Measurements from ENCODE around the gene RSAD1.

The RSAD1 gene

DNA sequence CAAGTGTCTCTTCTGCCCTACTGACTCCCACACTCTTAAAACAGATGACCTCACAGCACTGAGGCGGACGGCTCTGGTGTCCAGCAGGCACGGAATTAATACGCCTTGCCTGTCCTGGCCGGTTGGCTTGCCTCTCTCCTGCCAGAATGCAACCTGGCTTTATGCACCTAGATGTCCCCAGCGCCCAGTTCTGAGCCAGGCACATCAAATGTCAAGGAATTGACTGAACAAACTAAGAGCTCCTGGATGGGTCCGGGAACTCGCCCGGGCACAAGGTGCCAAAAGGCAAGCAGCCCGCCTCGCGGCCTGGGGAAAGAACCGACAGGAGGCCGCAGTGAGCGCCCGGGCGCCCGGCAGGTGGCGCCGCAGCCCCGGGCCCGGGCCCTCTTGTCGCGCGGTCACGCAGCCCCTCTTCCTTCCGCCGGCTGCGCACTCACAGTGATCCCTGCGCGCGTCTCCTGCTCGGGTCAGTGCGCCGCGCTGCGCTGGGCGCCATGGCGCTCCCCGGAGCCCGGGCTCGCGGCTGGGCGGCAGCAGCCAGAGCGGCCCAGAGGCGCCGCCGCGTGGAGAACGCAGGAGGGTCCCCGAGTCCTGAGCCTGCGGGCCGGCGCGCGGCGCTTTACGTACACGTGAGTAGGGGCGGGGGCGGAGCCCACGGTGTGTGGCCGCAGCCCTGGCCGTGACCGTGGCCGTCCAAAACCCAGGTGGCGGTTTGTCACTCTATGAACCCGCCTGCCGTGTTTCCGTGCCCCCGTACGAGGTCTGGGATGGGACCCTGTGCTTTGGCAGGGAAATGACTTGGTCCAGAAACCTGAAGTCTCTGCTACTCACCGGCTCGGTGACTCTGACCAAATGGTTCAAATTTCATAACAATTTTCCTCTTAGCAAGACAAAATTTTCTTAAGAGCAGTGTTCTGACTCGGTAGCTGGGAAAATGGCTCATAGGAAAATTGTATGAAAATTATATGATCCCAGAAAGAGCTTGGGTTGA lies at the start of gene RSAD1:
RSAD1 (plus strand) TSS at position 470 of the 991 bp plus-strand sequence; CDS start at position 495, 25 bp downstream.
- DNase-seq, result peak; percentile 57 to 75

- DNase-seq, result no peak
Observed at GRCh38 chr17:50429793-50430192, 48.9 kb upstream of the RSAD1 start.

- DNase-seq, result no peak
Observed at GRCh38 chr17:50430821-50431618, 47.6 kb upstream of the RSAD1 start.

DNA sequence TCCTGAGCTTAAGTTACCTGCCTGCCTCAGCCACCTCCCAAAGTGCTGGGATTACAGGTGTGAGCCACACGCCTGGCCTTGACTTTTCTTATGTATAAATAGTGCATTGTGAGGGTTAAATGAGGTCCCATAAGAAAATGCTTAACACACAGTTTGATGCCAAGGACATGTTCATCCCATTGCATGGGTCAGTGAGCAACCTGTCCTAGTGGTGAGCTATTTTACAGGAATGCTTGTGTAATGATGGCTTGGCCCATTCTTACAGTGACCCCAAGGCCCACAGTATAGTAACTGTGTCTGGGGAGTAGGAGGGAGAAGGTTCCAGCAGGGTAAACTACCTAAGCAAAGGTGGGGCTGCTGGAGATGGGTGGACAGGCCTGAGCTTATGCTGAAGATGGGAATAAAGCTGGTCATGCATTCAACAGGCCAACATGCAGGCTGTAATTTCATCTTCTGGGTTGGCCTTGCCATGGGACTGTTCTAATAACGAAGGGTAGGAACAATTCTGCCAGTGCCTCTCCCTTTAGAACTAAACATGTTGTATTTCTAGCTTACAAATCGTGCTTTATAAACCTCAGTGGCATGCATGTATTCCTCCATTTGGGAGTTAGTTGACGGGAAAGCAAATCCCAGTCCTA lies 46.4 kb upstream of the RSAD1 start:
- no peak for DNase-seq

DNA sequence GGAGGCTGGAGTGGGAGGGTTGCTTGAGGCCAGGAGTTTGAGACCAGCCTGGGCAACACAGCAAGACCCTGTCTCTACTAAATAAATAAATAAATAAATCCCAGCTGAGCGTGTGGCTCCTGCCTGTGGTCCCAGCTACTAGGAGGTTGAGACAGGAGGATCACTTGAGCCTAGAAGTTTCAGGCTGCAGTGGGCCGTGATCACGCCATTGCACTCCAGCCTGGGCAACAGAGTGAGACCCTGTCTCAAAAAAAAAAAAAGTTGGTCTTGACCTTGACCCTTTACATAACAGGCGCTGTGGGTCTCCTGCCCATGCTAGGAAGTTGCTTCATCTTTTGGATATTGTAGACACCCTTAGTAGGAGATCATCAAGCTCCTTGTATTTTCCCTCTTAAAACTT lies 41.3 kb upstream of the RSAD1 start:
- no peak for DNase-seq

DNA sequence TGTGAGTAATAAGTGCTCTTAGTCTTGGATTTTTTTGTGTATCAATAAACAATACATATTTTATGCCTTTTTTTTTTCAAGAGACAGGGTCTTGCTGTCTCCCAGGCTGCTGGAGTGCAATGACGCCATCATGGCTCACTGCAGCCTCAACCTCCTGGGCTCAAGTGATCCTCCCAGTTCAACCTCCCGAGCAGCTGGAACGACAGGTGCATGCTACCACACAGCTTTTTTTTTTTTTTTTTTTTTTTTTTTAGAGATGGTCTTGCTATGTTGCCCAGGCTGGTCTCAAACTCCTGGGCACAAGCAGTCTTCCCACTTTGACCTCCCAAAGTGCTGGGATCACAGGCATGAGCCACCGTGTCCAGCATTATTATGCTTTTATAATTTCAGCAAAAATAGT lies 39.7 kb upstream of the RSAD1 start:
- no peak for DNase-seq

- no peak for DNase-seq
Observed at GRCh38 chr17:50440172-50440837, 38.4 kb upstream of the RSAD1 start.

GRCh38 chr17:50440838-50441829 lies 37.5 kb upstream of the RSAD1 start:
- no peak for DNase-seq

- DNase-seq, result no peak
Observed at GRCh38 chr17:50443505-50443974, 35.1 kb upstream of the RSAD1 start.

GRCh38 chr17:50444841-50445715 lies 33.6 kb upstream of the RSAD1 start:
- no peak for DNase-seq

- DNase-seq, result no peak
Observed at GRCh38 chr17:50445730-50446325, 32.8 kb upstream of the RSAD1 start.

- DNase-seq, result no peak
Observed at GRCh38 chr17:50447870-50448595, 30.6 kb upstream of the RSAD1 start.

GRCh38 chr17:50448643-50449042 lies 30.0 kb upstream of the RSAD1 start:
- no peak for DNase-seq

DNA sequence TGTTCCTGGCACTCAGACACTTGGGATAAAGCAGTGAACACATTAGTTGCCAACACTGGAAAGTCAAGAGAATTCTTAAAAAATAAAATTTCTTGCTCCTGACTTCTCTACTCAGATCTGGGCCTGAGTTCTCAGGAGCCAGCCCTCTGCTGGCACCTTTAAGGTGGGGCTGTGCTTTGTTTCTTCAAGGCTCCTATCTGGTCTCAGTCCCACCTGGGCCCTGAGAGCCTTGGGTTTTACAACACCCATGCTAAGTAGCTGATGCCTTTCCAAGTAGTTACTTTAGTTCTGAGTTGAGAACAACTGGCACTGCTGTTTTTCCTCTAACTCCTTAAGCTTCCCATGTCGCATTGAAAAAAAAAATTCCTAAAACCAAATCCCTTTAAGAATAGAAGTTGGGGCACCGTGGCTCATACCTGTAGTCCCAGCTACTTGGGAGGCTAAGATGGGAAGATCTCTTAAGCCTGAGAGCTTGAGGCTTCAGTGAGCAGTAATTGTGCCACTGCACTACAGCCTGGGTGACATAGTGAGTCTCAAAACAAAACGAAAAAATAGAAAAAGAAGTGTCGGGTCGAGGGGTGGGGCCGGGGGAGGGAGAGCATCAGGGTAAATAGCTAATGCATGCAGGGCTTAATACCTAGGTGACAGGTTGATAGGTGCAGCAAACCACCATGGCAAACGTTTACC lies 26.6 kb upstream of the RSAD1 start:
- DNase-seq, result no peak

GRCh38 chr17:50452630-50453300 lies 25.9 kb upstream of the RSAD1 start:
- no peak for DNase-seq

DNA sequence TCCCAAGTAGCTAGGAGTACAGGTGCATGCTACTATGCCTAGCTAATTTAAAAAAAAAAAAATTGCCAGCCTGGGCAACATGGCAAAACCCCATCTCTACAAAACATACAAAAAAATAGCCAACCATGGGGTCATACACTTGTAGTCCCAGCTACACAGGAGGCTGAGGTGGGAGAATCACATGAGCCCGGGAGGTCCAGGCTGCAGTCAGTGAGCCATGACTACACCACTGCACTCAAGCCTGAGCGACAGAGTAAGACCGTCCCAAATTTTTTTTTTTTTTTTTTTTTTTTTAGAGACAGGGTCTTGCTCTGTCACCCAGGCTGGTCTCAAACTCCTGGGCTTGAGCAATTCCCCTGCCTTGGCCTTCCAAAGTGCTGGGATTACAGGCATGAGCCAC lies 24.8 kb upstream of the RSAD1 start:
- DNase-seq, result no peak

GRCh38 chr17:50457621-50458020 lies 21.0 kb upstream of the RSAD1 start:
- DNase-seq, result no peak

DNA sequence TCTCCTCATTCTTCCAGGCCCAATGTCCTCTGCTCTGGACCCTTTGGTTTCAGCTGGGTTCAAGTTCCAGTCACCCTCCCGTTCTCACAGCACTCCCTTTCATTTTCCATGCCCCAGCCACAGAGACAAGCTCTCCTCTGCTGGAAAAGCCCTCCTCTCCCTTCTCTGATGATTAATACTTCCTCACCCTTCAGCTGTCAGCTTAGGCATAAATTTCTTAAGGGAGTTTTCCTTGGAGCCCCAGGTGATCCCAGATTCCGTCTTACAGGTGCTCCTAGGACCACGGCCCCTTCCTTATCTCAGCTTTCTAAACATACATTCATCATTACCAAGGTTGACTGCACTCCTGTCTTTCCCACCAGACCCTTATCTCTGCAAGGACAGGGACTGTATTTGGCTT lies 20.4 kb upstream of the RSAD1 start:
- no peak for DNase-seq

Measured in bone marrow (tissue), 2 donors.